Mesendoderm (in vitro differentiated cells): ENCODE data around the gene OGG1.

Experiments
- DNase-seq: peaks from one replicate; pipeline ENCODE4 v3.0.0; 2013
- H2AK5ac ChIP-seq: 2 replicates; pipeline ENCODE4 v1.6.1; 2013; ENCODE audit warnings: low read length, inconsistent platforms
- H2BK120ac ChIP-seq: 2 replicates; pipeline ENCODE4 v1.6.1; 2013; ENCODE audit warnings: low read depth, mild to moderate bottlenecking, low read length, moderate library complexity, mixed read lengths
- H2BK15ac ChIP-seq: replicated peaks from 2 replicates; pipeline ENCODE4 v1.6.1; 2013; ENCODE audit warnings: low read depth, mild to moderate bottlenecking, moderate library complexity
- H2BK5ac ChIP-seq: 2 replicates; pipeline ENCODE4 v1.6.1; 2013; ENCODE audit warnings: low read length, inconsistent platforms
- H3K18ac ChIP-seq: 2 replicates; pipeline ENCODE4 v1.6.1; 2013; ENCODE audit warnings: mild to moderate bottlenecking, low read length, mixed read lengths
- H3K23ac ChIP-seq: one replicate; pipeline ENCODE4 v1.6.1; 2013; ENCODE audit warnings: low read length
- H3K27ac ChIP-seq: 2 replicates; pipeline ENCODE4 v1.5.1; 2013; ENCODE audit warnings: low read depth, mild to moderate bottlenecking, inconsistent platforms, low read length, moderate library complexity
- H3K27me3 ChIP-seq: 2 replicates; pipeline ENCODE4 v1.6.1; 2013; ENCODE audit warnings: low read length, control low read depth, mild to moderate bottlenecking, inconsistent platforms; ENCODE audit not compliant: insufficient read depth, poor library complexity
- H3K36me3 ChIP-seq: 2 replicates; pipeline ENCODE4 v1.6.1; 2013; ENCODE audit warnings: low read length, inconsistent platforms; ENCODE audit not compliant: control insufficient read depth, insufficient read depth
- H3K4ac ChIP-seq: one replicate; pipeline ENCODE4 v1.6.1; 2013; ENCODE audit warnings: low read depth, mild to moderate bottlenecking, low read length, moderate library complexity
- H3K4me1 ChIP-seq: 2 replicates; pipeline ENCODE4 v1.6.1; 2013; ENCODE audit warnings: low read depth, low read length, inconsistent platforms; ENCODE audit not compliant: control insufficient read depth
- H3K4me2 ChIP-seq: 2 replicates; pipeline ENCODE4 v1.6.1; 2013; ENCODE audit warnings: low read length
- H3K4me3 ChIP-seq: 2 replicates; pipeline ENCODE4 v1.5.1; 2013; ENCODE audit warnings: mild to moderate bottlenecking, low read length
- H3K56ac ChIP-seq: one replicate; pipeline ENCODE4 v1.6.1; 2013; ENCODE audit warnings: low read length
- H3K79me1 ChIP-seq: 2 replicates; pipeline ENCODE4 v1.6.1; 2013; ENCODE audit warnings: low read length, inconsistent platforms
- H3K79me2 ChIP-seq: 2 replicates; pipeline ENCODE4 v1.6.1; 2013; ENCODE audit warnings: mild to moderate bottlenecking, low read length; ENCODE audit not compliant: control insufficient read depth, insufficient read depth
- H3K9ac ChIP-seq: 2 replicates; pipeline ENCODE4 v1.6.1; 2013; ENCODE audit warnings: low read length, inconsistent platforms
- H4K5ac ChIP-seq: one replicate; pipeline ENCODE4 v1.6.1; 2013; ENCODE audit warnings: low read length
- H4K8ac ChIP-seq: one replicate; pipeline ENCODE4 v1.6.1; 2013; ENCODE audit warnings: low read depth, mild to moderate bottlenecking, control low read depth, low read length, moderate library complexity
- WGBS: extraction: QIAGEN DNeasy Blood & Tissue Kit; methylation state at CpG from one replicate; pipeline ENCODE4 v1.1.7; 2013; ENCODE audit warnings: low lambda C conversion rate, missing lambda C conversion rate; ENCODE audit not compliant: insufficient coverage; ENCODE audit errors: extremely low coverage; 5-methylcytosine and 5-hydroxymethylcytosine counted together

Gene OGG1

GRCh38 chr3:9757427-9757826, 7.7 kb downstream of the OGG1 start:
- no peak overlapping the region for H3K27ac ChIP-seq
- H3K56ac ChIP-seq = no peak overlapping the region
- H3K4me3 ChIP-seq = no peak overlapping the region
- DNase-seq = no peak
- WGBS = no CpG with 5 or more reads among the region's 13 CpGs
- no peaks in the 10 kb centered on the region for H3K79me2 ChIP-seq
- no peaks in the 10 kb centered on the region for H3K79me1 ChIP-seq
- no peak overlapping the region for H3K4ac ChIP-seq
- H3K9ac ChIP-seq = no peak overlapping the region
- no peak overlapping the region for H3K4me2 ChIP-seq
- H2BK5ac ChIP-seq = no peak overlapping the region
- H4K8ac ChIP-seq = no peak overlapping the region
- H3K27me3 ChIP-seq = no peaks in the 10 kb centered on the region
- no peak overlapping the region for H2AK5ac ChIP-seq
- H3K4me1 ChIP-seq = no peaks in the 10 kb centered on the region
- H2BK15ac ChIP-seq = no peak overlapping the region
- H2BK120ac ChIP-seq = no peak overlapping the region
- H3K36me3 ChIP-seq = peaks cover 3% of the 10 kb centered on the region
- H3K23ac ChIP-seq = no peak overlapping the region
- H3K18ac ChIP-seq = no peak overlapping the region
- H4K5ac ChIP-seq = no peak overlapping the region

DNA sequence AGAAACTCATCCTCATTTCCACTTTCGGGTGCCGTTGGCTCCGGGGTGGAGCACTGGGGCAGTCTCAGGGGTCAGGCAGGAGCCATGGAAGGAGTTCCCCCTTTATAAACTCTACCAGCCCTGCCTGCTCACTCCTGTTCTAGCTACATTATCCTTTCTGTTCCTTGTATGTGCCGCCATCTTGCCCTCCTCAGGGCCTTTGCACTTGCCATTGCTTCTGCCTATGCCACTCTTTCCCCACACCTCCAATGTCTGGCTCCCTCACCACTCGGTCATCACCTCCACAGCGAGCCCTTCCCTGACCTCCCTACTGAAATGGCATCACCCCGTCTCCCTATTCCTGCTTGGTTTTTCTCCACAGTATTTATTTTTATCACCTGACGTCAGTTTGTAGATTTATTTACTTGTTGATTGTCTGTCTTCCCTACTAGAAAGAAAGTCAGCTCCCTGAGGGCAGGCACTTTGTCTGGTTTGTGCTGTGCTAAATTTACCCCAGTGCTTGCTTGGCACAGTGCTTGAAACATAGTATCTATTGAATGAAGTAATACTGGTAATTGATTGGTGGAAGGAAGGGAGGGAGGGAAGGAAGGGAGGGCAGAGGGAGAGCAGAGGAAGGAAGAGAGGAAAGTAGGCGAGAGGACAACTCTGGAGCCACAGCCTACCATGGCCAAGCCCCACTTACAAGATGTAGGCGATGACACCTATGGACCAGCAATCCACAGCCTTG, 11.2 kb downstream of the OGG1 start:
- no CpG with 5 or more reads among the region's 10 CpGs for WGBS
- no peak overlapping the region for H3K27ac ChIP-seq
- H3K27me3 ChIP-seq = no peaks in the 10 kb centered on the region
- H3K23ac ChIP-seq = no peak overlapping the region
- H4K8ac ChIP-seq = no peak overlapping the region
- no peak overlapping the region for H3K4me2 ChIP-seq
- no peaks in the 10 kb centered on the region for H3K4me1 ChIP-seq
- H3K18ac ChIP-seq = no peak overlapping the region
- H2BK5ac ChIP-seq = no peak overlapping the region
- peaks cover 2% of the 10 kb centered on the region for H3K36me3 ChIP-seq
- DNase-seq = no peak
- H4K5ac ChIP-seq = no peak overlapping the region
- no peak overlapping the region for H3K4me3 ChIP-seq
- H3K4ac ChIP-seq = no peak overlapping the region
- H2AK5ac ChIP-seq = no peak overlapping the region
- no peaks in the 10 kb centered on the region for H3K79me1 ChIP-seq
- H3K79me2 ChIP-seq = no peaks in the 10 kb centered on the region
- H3K56ac ChIP-seq = no peak overlapping the region
- no peak overlapping the region for H3K9ac ChIP-seq
- no peak overlapping the region for H2BK120ac ChIP-seq
- H2BK15ac ChIP-seq = no peak overlapping the region

DNA sequence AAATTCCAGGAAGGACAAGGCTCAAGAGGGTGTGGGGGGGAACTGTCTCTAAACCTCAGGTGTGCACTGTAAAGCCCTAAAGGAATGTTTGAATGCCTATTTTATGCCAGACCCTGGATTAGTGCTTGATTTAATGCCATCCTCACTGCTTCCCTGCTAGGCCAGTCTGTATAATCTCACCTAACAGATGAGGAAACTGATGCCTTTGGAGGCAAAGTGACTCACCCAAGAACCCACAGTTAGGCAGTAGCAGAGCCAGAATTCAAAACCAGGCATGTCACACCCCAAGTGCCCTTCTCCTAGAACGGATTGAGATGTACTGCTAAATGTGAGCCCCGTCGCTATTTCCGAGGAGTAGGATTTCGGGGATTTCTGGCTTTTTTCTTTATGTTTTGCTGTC, 12.2 kb downstream of the OGG1 start:
- Histone ChIP-seq H4K8ac (no peak overlapping the region), H3K56ac (no peak overlapping the region), H2BK120ac (no peak overlapping the region), H3K18ac (no peak overlapping the region), H3K79me2 (no peaks in the 10 kb centered on the region), H3K36me3 (no peaks in the 10 kb centered on the region), H3K79me1 (no peaks in the 10 kb centered on the region), H3K23ac (no peak overlapping the region), H3K4ac (no peak overlapping the region), H2BK15ac (no peak overlapping the region), H3K9ac (no peak overlapping the region), H3K4me3 (no peak overlapping the region), H3K27ac (no peak overlapping the region), H4K5ac (no peak overlapping the region), H2BK5ac (no peak overlapping the region), H3K4me2 (no peak overlapping the region), H3K4me1 (no peaks in the 10 kb centered on the region), H3K27me3 (no peaks in the 10 kb centered on the region), H2AK5ac (no peak overlapping the region)
- no CpG with 5 or more reads among the region's 5 CpGs for WGBS
- no peak for DNase-seq

DNA sequence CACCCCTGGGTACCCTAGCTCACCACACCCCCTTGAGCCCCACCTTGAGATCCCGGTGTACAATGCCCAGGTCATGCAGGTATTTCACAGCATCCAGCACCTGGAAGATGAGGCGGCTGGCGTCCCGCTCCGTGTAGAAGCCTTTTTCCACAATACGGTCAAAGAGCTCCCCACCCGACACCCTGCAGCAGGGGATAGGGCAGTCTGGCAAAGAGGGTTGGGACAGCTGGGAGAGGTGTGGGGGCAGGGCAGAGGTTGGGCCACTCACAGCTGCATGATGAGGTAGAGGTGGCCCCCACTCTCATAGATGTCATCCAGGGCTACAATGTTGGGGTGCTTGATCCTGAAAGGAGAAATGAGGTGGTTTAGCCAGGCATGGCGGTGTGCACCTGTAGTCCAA, 13.1 kb downstream of the OGG1 start:
- H4K5ac ChIP-seq = no peak overlapping the region
- H2AK5ac ChIP-seq = no peak overlapping the region
- no peak overlapping the region for H2BK5ac ChIP-seq
- H3K79me2 ChIP-seq = no peaks in the 10 kb centered on the region
- H4K8ac ChIP-seq = no peak overlapping the region
- DNase-seq = no peak
- no peaks in the 10 kb centered on the region for H3K36me3 ChIP-seq
- H2BK15ac ChIP-seq = no peak overlapping the region
- WGBS = no CpG with 5 or more reads among the region's 8 CpGs
- no peaks in the 10 kb centered on the region for H3K27me3 ChIP-seq
- no peaks in the 10 kb centered on the region for H3K4me1 ChIP-seq
- no peaks in the 10 kb centered on the region for H3K79me1 ChIP-seq
- no peak overlapping the region for H3K27ac ChIP-seq
- H3K4me2 ChIP-seq = no peak overlapping the region
- H3K4ac ChIP-seq = no peak overlapping the region
- no peak overlapping the region for H3K23ac ChIP-seq
- H3K18ac ChIP-seq = no peak overlapping the region
- no peak overlapping the region for H2BK120ac ChIP-seq
- no peak overlapping the region for H3K4me3 ChIP-seq
- H3K56ac ChIP-seq = no peak overlapping the region
- no peak overlapping the region for H3K9ac ChIP-seq

DNA sequence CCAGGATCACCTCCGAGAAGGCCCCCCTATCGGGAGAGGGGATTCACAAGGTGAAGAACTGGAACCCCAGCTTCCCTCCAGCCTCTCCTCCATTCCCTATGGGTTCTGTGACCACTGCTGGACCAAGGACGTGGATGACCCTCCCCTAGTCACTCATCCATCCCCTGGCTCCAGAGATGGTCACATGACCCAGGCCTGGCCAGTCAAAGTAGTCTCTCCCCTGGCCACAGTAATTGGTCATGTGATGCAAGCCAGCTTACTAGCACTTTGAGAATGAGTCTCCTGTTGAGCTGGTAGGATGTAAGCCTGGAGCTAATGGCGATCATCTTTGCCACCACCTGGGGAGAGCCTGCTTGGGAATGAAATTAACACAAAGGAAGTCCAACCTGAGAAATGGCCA, 16.1 kb downstream of the OGG1 start:
- no peak overlapping the region for H2BK15ac ChIP-seq
- no peaks in the 10 kb centered on the region for H3K27me3 ChIP-seq
- no peak overlapping the region for H2BK120ac ChIP-seq
- no peak overlapping the region for H3K18ac ChIP-seq
- no CpG with 5 or more reads among the region's 4 CpGs for WGBS
- H3K36me3 ChIP-seq = no peaks in the 10 kb centered on the region
- no peak overlapping the region for H3K23ac ChIP-seq
- H3K27ac ChIP-seq = no peak overlapping the region
- no peak overlapping the region for H3K4me2 ChIP-seq
- H3K4ac ChIP-seq = no peak overlapping the region
- H3K9ac ChIP-seq = no peak overlapping the region
- H3K79me2 ChIP-seq = no peaks in the 10 kb centered on the region
- H3K79me1 ChIP-seq = no peaks in the 10 kb centered on the region
- H3K4me1 ChIP-seq = no peaks in the 10 kb centered on the region
- peak; percentile 66 for DNase-seq
- H3K4me3 ChIP-seq = no peak overlapping the region
- no peak overlapping the region for H4K8ac ChIP-seq
- no peak overlapping the region for H2AK5ac ChIP-seq
- H4K5ac ChIP-seq = no peak overlapping the region
- H2BK5ac ChIP-seq = no peak overlapping the region
- no peak overlapping the region for H3K56ac ChIP-seq

DNA sequence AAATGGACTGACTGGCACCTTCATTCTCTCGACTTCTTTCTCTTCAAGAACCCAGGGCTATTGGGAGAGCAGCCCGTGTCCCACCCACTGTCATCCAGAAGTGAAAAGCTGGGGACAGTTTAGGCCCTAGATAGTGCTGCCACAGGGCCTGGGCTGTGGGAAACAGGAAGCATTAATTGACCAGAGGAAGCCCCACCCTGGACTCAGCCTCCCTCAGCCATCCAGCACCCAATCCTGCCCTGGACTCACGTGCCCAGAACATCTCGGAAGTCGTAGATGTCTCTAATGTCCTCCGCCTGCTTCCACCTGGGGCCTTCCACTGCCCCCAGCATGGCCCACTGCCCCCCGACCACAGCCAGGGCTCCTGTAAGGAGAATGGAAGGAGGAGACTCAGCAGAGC, 17.7 kb downstream of the OGG1 start:
- Histone ChIP-seq H3K79me1 (no peaks in the 10 kb centered on the region), H3K79me2 (no peaks in the 10 kb centered on the region), H2BK120ac (no peak overlapping the region), H3K27ac (no peak overlapping the region), H2AK5ac (no peak overlapping the region), H2BK5ac (no peak overlapping the region), H3K9ac (no peak overlapping the region), H4K5ac (no peak overlapping the region), H3K4me1 (no peaks in the 10 kb centered on the region), H3K4ac (no peak overlapping the region), H2BK15ac (no peak overlapping the region), H3K18ac (no peak overlapping the region), H3K4me2 (no peak overlapping the region), H3K36me3 (no peaks in the 10 kb centered on the region), H4K8ac (no peak overlapping the region), H3K56ac (no peak overlapping the region), H3K23ac (no peak overlapping the region), H3K27me3 (no peaks in the 10 kb centered on the region), H3K4me3 (no peak overlapping the region)
- WGBS = no CpG with 5 or more reads among the region's 7 CpGs
- no peak for DNase-seq
